Measurements from ENCODE around the gene CCDC172. TPM values are rescaled to one million over a fixed set of nuclear protein-coding genes. Genes with fewer than 3 reads are reported as not detected.
A peak's percentile ranks its signal among the peaks of the same experiment; 100 is the strongest.

The CCDC172 gene
- total and polyA plus RNA-seq, 2 experiments from 2014 or later: not detected

- no peaks in the 10 kb centered on the region for H3K27me3 ChIP-seq
- DNase-seq (ENCODE audit: low read depth in 1 of 2, low spot score in 1 of 2): no peak
- peaks cover 4% of the 10 kb centered on the region for H3K4me1 ChIP-seq (ENCODE audit: low read depth)
- H3K27ac ChIP-seq: no peak overlapping the region
- H3K36me3 ChIP-seq: no peaks in the 10 kb centered on the region
- H3K4me3 ChIP-seq: no peak overlapping the region
- no peaks in the 10 kb centered on the region for H3K9me3 ChIP-seq (ENCODE audit: low read depth)
- no peak for TF ChIP-seq CTCF (IDR thresholded peaks at IDR 0.05; ENCODE audit: low read depth, low read length)
These were observed 79.5 kb downstream of the CCDC172 start for GRCh38 chr10:116403740-116404250.

- Histone ChIP-seq H3K4me3 (no peak overlapping the region), H3K36me3 (no peaks in the 10 kb centered on the region), H3K9me3 (ENCODE audit: low read depth) (no peaks in the 10 kb centered on the region), H3K27ac (no peak overlapping the region), H3K27me3 (no peaks in the 10 kb centered on the region), H3K4me1 (ENCODE audit: low read depth) (peaks cover 4% of the 10 kb centered on the region)
- peak in 1 of 2 donors; percentile 10 for DNase-seq (ENCODE audit: low read depth in 1 of 2, low spot score in 1 of 2)
- TF ChIP-seq CTCF (IDR thresholded peaks at IDR 0.05; ENCODE audit: low read depth, low read length): no peak
These were observed 84.5 kb downstream of the CCDC172 start for GRCh38 chr10:116408719-116409118.

- Histone ChIP-seq H3K9me3 (ENCODE audit: low read depth) (no peaks in the 10 kb centered on the region), H3K36me3 (no peaks in the 10 kb centered on the region), H3K27ac (no peak overlapping the region), H3K27me3 (no peaks in the 10 kb centered on the region), H3K4me3 (no peak overlapping the region), H3K4me1 (ENCODE audit: low read depth) (peaks cover 4% of the 10 kb centered on the region)
- no peak for DNase-seq (ENCODE audit: low read depth in 1 of 2, low spot score in 1 of 2)
- TF ChIP-seq CTCF (IDR thresholded peaks at IDR 0.05; ENCODE audit: low read depth, low read length): no peak
These were observed 86.1 kb downstream of the CCDC172 start for GRCh38 chr10:116410351-116410750.

- no peak overlapping the region for H3K27ac ChIP-seq
- peaks cover 8% of the 10 kb centered on the region for H3K4me1 ChIP-seq (ENCODE audit: low read depth)
- DNase-seq (ENCODE audit: low read depth in 1 of 2, low spot score in 1 of 2): no peak
- H3K4me3 ChIP-seq: no peak overlapping the region
- no peak for TF ChIP-seq CTCF (IDR thresholded peaks at IDR 0.05; ENCODE audit: low read depth, low read length)
- H3K27me3 ChIP-seq: no peaks in the 10 kb centered on the region
- no peaks in the 10 kb centered on the region for H3K9me3 ChIP-seq (ENCODE audit: low read depth)
- H3K36me3 ChIP-seq: no peaks in the 10 kb centered on the region
These were observed 93.6 kb downstream of the CCDC172 start for GRCh38 chr10:116417821-116418220.

GRCh38 chr10:116418389-116418788, 94.1 kb downstream of the CCDC172 start:
- Histone ChIP-seq H3K9me3 (ENCODE audit: low read depth) (no peaks in the 10 kb centered on the region), H3K4me3 (no peak overlapping the region), H3K27me3 (no peaks in the 10 kb centered on the region), H3K36me3 (no peaks in the 10 kb centered on the region), H3K27ac (no peak overlapping the region), H3K4me1 (ENCODE audit: low read depth) (peaks cover 8% of the 10 kb centered on the region)
- no peak for TF ChIP-seq CTCF (IDR thresholded peaks at IDR 0.05; ENCODE audit: low read depth, low read length)
- no peak for DNase-seq (ENCODE audit: low read depth in 1 of 2, low spot score in 1 of 2)

GRCh38 chr10:116421815-116422214, 97.6 kb downstream of the CCDC172 start:
- Histone ChIP-seq H3K4me3 (no peak overlapping the region), H3K36me3 (no peaks in the 10 kb centered on the region), H3K27me3 (no peaks in the 10 kb centered on the region), H3K4me1 (ENCODE audit: low read depth) (peaks cover 8% of the 10 kb centered on the region), H3K27ac (no peak overlapping the region), H3K9me3 (ENCODE audit: low read depth) (no peaks in the 10 kb centered on the region)
- no peak for DNase-seq (ENCODE audit: low read depth in 1 of 2, low spot score in 1 of 2)
- no peak for TF ChIP-seq CTCF (IDR thresholded peaks at IDR 0.05; ENCODE audit: low read depth, low read length)

Data from cardiac muscle cell (in vitro differentiated cells and primary cell).